H9 (cell line): Measurements from ENCODE around the gene ZSWIM6. TPM values are rescaled to one million over a fixed set of nuclear protein-coding genes. Genes with fewer than 3 reads are reported as not detected.

Source experiments
- DNase-seq: peaks from one replicate; pipeline ENCODE4 v3.0.0-alpha.2; 2017
- H2AFZ ChIP-seq: one replicate; pipeline ENCODE4 v1.6.1; 2013; ENCODE audit warnings: mild to moderate bottlenecking, low read length, control low read depth, moderate library complexity
- H2AK5ac ChIP-seq: 2 replicates; pipeline ENCODE4 v1.6.1; 2013; ENCODE audit warnings: low read length, control low read depth, mixed read lengths; ENCODE audit not compliant: insufficient read length
- H2BK120ac ChIP-seq: one replicate; pipeline ENCODE4 v1.6.1; 2013; ENCODE audit warnings: low read depth, mild to moderate bottlenecking, low read length, control low read depth, inconsistent platforms; ENCODE audit not compliant: poor library complexity, severe bottlenecking
- H2BK12ac ChIP-seq: 2 replicates; pipeline ENCODE4 v1.6.1; 2013; ENCODE audit warnings: low read length, control low read depth, mixed read lengths, low read depth; ENCODE audit not compliant: insufficient read length
- H2BK15ac ChIP-seq: 2 replicates; pipeline ENCODE4 v1.6.1; 2013; ENCODE audit warnings: low read depth, low read length, control low read depth
- H2BK20ac ChIP-seq: one replicate; pipeline ENCODE4 v1.6.1; 2013; ENCODE audit warnings: low read depth, mild to moderate bottlenecking, low read length, control low read depth, inconsistent platforms; ENCODE audit not compliant: poor library complexity, severe bottlenecking
- H2BK5ac ChIP-seq: 2 replicates; pipeline ENCODE4 v1.6.1; 2013; ENCODE audit warnings: low read length, control low read depth, mixed read lengths; ENCODE audit not compliant: insufficient read length
- H3K14ac ChIP-seq: 2 replicates; pipeline ENCODE4 v1.6.1; 2013; ENCODE audit warnings: low read length, control low read depth; ENCODE audit not compliant: insufficient read depth
- H3K18ac ChIP-seq: 2 replicates; pipeline ENCODE4 v1.6.1; 2013; ENCODE audit warnings: low read depth, mild to moderate bottlenecking, mixed read lengths, low read length, control low read depth; ENCODE audit not compliant: insufficient read length
- H3K23ac ChIP-seq: 2 replicates; pipeline ENCODE4 v1.6.1; 2013; ENCODE audit warnings: low read length, control low read depth, mixed read lengths, low read depth; ENCODE audit not compliant: insufficient read length
- H3K23me2 ChIP-seq: 2 replicates; pipeline ENCODE4 v1.6.1; 2013; ENCODE audit warnings: low read depth, mild to moderate bottlenecking, mixed read lengths, low read length, control low read depth; ENCODE audit not compliant: insufficient read length, poor library complexity, severe bottlenecking
- H3K27ac ChIP-seq: 2 replicates; pipeline ENCODE4 v1.5.1; 2013; ENCODE audit warnings: low read length, control low read depth, mixed read lengths, low read depth; ENCODE audit not compliant: insufficient read length
- H3K27me3 ChIP-seq: 2 replicates; pipeline ENCODE4 v1.6.1; 2013; ENCODE audit warnings: low read length, control low read depth, inconsistent platforms; ENCODE audit not compliant: insufficient read depth
- H3K4ac ChIP-seq: 2 replicates; pipeline ENCODE4 v1.6.1; 2013; ENCODE audit warnings: low read depth, mild to moderate bottlenecking, control low read depth, inconsistent platforms, low read length, moderate library complexity
- H3K4me1 ChIP-seq: 2 replicates; pipeline ENCODE4 v1.6.1; 2013; ENCODE audit warnings: low read length, control low read depth, inconsistent platforms; ENCODE audit not compliant: insufficient read depth
- H3K4me2 ChIP-seq: 2 replicates; pipeline ENCODE4 v1.6.1; 2013; ENCODE audit warnings: low read length, control low read depth, mixed read lengths; ENCODE audit not compliant: insufficient read length, insufficient read depth
- H3K56ac ChIP-seq: 2 replicates; pipeline ENCODE4 v1.6.1; 2013; ENCODE audit warnings: low read depth, mild to moderate bottlenecking, mixed read lengths, low read length, control low read depth; ENCODE audit not compliant: insufficient read length
- H3K79me1 ChIP-seq: 2 replicates; pipeline ENCODE4 v1.6.1; 2013; ENCODE audit warnings: low read depth, mild to moderate bottlenecking, moderate library complexity, low read length, control low read depth, inconsistent platforms; ENCODE audit not compliant: insufficient read depth, poor library complexity, severe bottlenecking
- H3K79me2 ChIP-seq: 2 replicates; pipeline ENCODE4 v1.6.1; 2013; ENCODE audit warnings: low read length, control low read depth, inconsistent platforms; ENCODE audit not compliant: insufficient read depth
- H3K9ac ChIP-seq: 2 replicates; pipeline ENCODE4 v1.6.1; 2013; ENCODE audit warnings: low read length, control low read depth, mixed read lengths; ENCODE audit not compliant: insufficient read length; ENCODE audit errors: extremely low read depth
- H3K9me3 ChIP-seq: one replicate; pipeline ENCODE4 v1.6.1; 2013; ENCODE audit warnings: low read depth, low read length, inconsistent platforms; ENCODE audit not compliant: control insufficient read depth
- H3T11ph ChIP-seq: one replicate; pipeline ENCODE4 v1.6.1; 2013; ENCODE audit warnings: mild to moderate bottlenecking, low read length, control low read depth, inconsistent platforms
- H4K20me1 ChIP-seq: one replicate; pipeline ENCODE4 v1.6.1; 2013; ENCODE audit not compliant: control insufficient read depth, insufficient read length, insufficient read depth
- H4K5ac ChIP-seq: 2 replicates; pipeline ENCODE4 v1.6.1; 2013; ENCODE audit warnings: low read depth, mild to moderate bottlenecking, mixed read lengths, low read length, control low read depth; ENCODE audit not compliant: insufficient read length
- H4K8ac ChIP-seq: replicated peaks from 2 replicates; pipeline ENCODE4 v1.6.1; 2013; ENCODE audit warnings: low read length, control low read depth, mixed read lengths, low read depth; ENCODE audit not compliant: insufficient read length
- H4K91ac ChIP-seq: 2 replicates; pipeline ENCODE4 v1.6.1; 2013; ENCODE audit warnings: low read depth, mild to moderate bottlenecking, moderate library complexity, mixed read lengths, low read length, control low read depth; ENCODE audit not compliant: insufficient read length
- H3K27ac Mint-ChIP-seq, 3 experiments: 2 replicates in 2 of 3; 3 replicates in 1 of 3; pipeline ENCODE4 v1.8.0; 2020 to 2021; ENCODE audit warnings: mixed read lengths in 3 of 3, mild to moderate bottlenecking in 1 of 3, moderate library complexity in 1 of 3
- H3K27me3 Mint-ChIP-seq: 2 replicates; pipeline ENCODE4 v1.8.0; 2021; ENCODE audit warnings: low read depth, mild to moderate bottlenecking, moderate library complexity, mixed read lengths
- H3K36me3 Mint-ChIP-seq, 3 experiments: 2 replicates in 2 of 3; 3 replicates in 1 of 3; pipeline ENCODE4 v1.8.0; 2020 to 2021; ENCODE audit warnings: low read depth in 3 of 3, mixed read lengths in 3 of 3; ENCODE audit not compliant: insufficient read depth in 1 of 3
- H3K4me1 Mint-ChIP-seq, 2 experiments: 2 replicates each; pipeline ENCODE4 v1.8.0; 2020; ENCODE audit warnings: mixed read lengths in 2 of 2
- H3K4me3 Mint-ChIP-seq, 2 experiments: 2 replicates in 1 of 2; 3 replicates in 1 of 2; pipeline ENCODE4 v1.8.0; 2020 to 2021; ENCODE audit warnings: mild to moderate bottlenecking in 2 of 2, mixed read lengths in 2 of 2, moderate library complexity in 1 of 2
- H3K9me3 Mint-ChIP-seq, 2 experiments: 2 replicates in 1 of 2; 3 replicates in 1 of 2; pipeline ENCODE4 v1.8.0; 2020; ENCODE audit warnings: mild to moderate bottlenecking in 2 of 2, mixed read lengths in 2 of 2, moderate library complexity in 1 of 2
- WGBS: extraction: QIAGEN DNeasy Blood & Tissue Kit; methylation state at CpG from one replicate; pipeline ENCODE4 v1.1.7; 2013; ENCODE audit warnings: missing lambda C conversion rate, low lambda C conversion rate, mixed read lengths; ENCODE audit not compliant: insufficient read length; ENCODE audit errors: extremely low coverage; 5-methylcytosine and 5-hydroxymethylcytosine counted together
- total RNA-seq: library from RNA; stranded (reverse); gene quantifications from 2 replicates; pipeline ENCODE4 v1.2.1, GENCODE V29; 2021
- TF ChIP-seq, protein P1 (sequence below): fragments of 200-600 bp; sonication (generic); conservative IDR thresholded peaks from 3 replicates; pipeline ENCODE4 v1.8.0; 2021; ENCODE audit warnings: antibody characterized with exemption, mild to moderate bottlenecking

ZSWIM6 gene
- total RNA-seq, 1 experiment from 2014 or later = 11.5 TPM

GRCh38 chr5:61425918-61426317, 93.9 kb downstream of the ZSWIM6 start:
- H3K18ac ChIP-seq = no peak overlapping the region
- H3K23me2 ChIP-seq = no peaks in the 10 kb centered on the region
- no peaks in the 10 kb centered on the region for H3K27me3 ChIP-seq
- no peak overlapping the region for H3K23ac ChIP-seq
- H2BK120ac ChIP-seq = no peak overlapping the region
- no peak overlapping the region for H2BK15ac ChIP-seq
- H3K4me3 Mint-ChIP-seq = no peak overlapping the region
- H3K9ac ChIP-seq = no peak overlapping the region
- H3K4ac ChIP-seq = no peak overlapping the region
- no peak overlapping the region for H2BK20ac ChIP-seq
- no peak overlapping the region for H4K8ac ChIP-seq
- no peaks in the 10 kb centered on the region for H3K27me3 Mint-ChIP-seq
- no peaks in the 10 kb centered on the region for H3K9me3 ChIP-seq
- no peak overlapping the region for H2BK5ac ChIP-seq
- H3K9me3 Mint-ChIP-seq = peaks cover 4 to 7% of the 10 kb centered on the region in 2 experiments; a peak in 3 of 5 replicates
- H2AK5ac ChIP-seq = no peak overlapping the region
- no peak overlapping the region for H3K56ac ChIP-seq
- H3K4me2 ChIP-seq = no peak overlapping the region
- H4K5ac ChIP-seq = no peak overlapping the region
- H3K79me2 ChIP-seq = no peaks in the 10 kb centered on the region; the same call in 1 of the 2 replicates
- H3K4me1 Mint-ChIP-seq = peaks cover 23 to 27% of the 10 kb centered on the region in 2 experiments
- no peak overlapping the region for H3K27ac ChIP-seq
- TF ChIP-seq, protein P1, sequence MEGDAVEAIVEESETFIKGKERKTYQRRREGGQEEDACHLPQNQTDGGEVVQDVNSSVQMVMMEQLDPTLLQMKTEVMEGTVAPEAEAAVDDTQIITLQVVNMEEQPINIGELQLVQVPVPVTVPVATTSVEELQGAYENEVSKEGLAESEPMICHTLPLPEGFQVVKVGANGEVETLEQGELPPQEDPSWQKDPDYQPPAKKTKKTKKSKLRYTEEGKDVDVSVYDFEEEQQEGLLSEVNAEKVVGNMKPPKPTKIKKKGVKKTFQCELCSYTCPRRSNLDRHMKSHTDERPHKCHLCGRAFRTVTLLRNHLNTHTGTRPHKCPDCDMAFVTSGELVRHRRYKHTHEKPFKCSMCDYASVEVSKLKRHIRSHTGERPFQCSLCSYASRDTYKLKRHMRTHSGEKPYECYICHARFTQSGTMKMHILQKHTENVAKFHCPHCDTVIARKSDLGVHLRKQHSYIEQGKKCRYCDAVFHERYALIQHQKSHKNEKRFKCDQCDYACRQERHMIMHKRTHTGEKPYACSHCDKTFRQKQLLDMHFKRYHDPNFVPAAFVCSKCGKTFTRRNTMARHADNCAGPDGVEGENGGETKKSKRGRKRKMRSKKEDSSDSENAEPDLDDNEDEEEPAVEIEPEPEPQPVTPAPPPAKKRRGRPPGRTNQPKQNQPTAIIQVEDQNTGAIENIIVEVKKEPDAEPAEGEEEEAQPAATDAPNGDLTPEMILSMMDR = no peak
- no peak overlapping the region for H2AFZ ChIP-seq
- no peaks in the 10 kb centered on the region for H4K20me1 ChIP-seq
- no peaks in the 10 kb centered on the region for H3K79me1 ChIP-seq
- H4K91ac ChIP-seq = no peak overlapping the region
- H3K36me3 Mint-ChIP-seq = peaks cover 6 to 11% (median 6%) of the 10 kb centered on the region in 3 experiments; a peak in 6 of 7 replicates
- no CpG with 5 or more reads among the region's 1 CpG for WGBS
- H3K27ac Mint-ChIP-seq = no peak overlapping the region
- H3K14ac ChIP-seq = no peak overlapping the region
- H3T11ph ChIP-seq = no peak overlapping the region
- no peak for DNase-seq
- H3K4me1 ChIP-seq = no peaks in the 10 kb centered on the region; the same call in 1 of the 2 replicates
- no peak overlapping the region for H2BK12ac ChIP-seq
